GM23248 (cell line): ENCODE results near the gene OLFML1. TPM values are rescaled to one million over a fixed set of nuclear protein-coding genes. Genes with fewer than 3 reads are reported as not detected.

Experiments
- DNase-seq: peaks from one replicate; pipeline ENCODE4 v3.0.0-alpha.2; 2015
- H2AFZ ChIP-seq: fragments of 200-600 bp; sonication (generic); 2 replicates; pipeline ENCODE4 v1.6.1; 2016; ENCODE audit warnings: antibody characterized with exemption
- H3F3A ChIP-seq: fragments of 200-600 bp; sonication (generic); 2 replicates; pipeline ENCODE4 v1.6.1; 2016; ENCODE audit warnings: mild to moderate bottlenecking, antibody characterized with exemption, mixed run types; ENCODE audit not compliant: insufficient read depth
- H3K27ac ChIP-seq: fragments of 200-600 bp; sonication (generic); 2 replicates; pipeline ENCODE4 v1.5.1; 2016; ENCODE audit warnings: mild to moderate bottlenecking
- H3K27me3 ChIP-seq: fragments of 200-600 bp; sonication (generic); replicated peaks from 2 replicates; pipeline ENCODE4 v1.6.1; 2016; ENCODE audit warnings: mild to moderate bottlenecking; ENCODE audit not compliant: insufficient read depth
- H3K36me3 ChIP-seq: fragments of 200-600 bp; sonication (generic); 2 replicates; pipeline ENCODE4 v1.6.1; 2016; ENCODE audit warnings: low read depth, mild to moderate bottlenecking
- H3K4me1 ChIP-seq: fragments of 200-600 bp; sonication (generic); 2 replicates; pipeline ENCODE4 v1.6.1; 2016; ENCODE audit warnings: mild to moderate bottlenecking; ENCODE audit not compliant: insufficient read depth
- H3K4me2 ChIP-seq: fragments of 200-600 bp; sonication (generic); one replicate; pipeline ENCODE4 v1.6.1; 2016; ENCODE audit warnings: mild to moderate bottlenecking; ENCODE audit not compliant: unreplicated experiment
- H3K4me3 ChIP-seq: fragments of 200-600 bp; sonication (generic); 2 replicates; pipeline ENCODE4 v1.5.1; 2016; ENCODE audit warnings: mild to moderate bottlenecking
- H3K79me2 ChIP-seq: fragments of 200-600 bp; sonication (generic); 2 replicates; pipeline ENCODE4 v1.6.1; 2016; ENCODE audit warnings: mild to moderate bottlenecking; ENCODE audit not compliant: insufficient read depth
- H3K9ac ChIP-seq: fragments of 200-600 bp; sonication (generic); 2 replicates; pipeline ENCODE4 v1.6.1; 2016; ENCODE audit warnings: mild to moderate bottlenecking
- H3K9me2 ChIP-seq: fragments of 200-600 bp; sonication (generic); 2 replicates; pipeline ENCODE4 v1.6.1; 2016; ENCODE audit warnings: mixed run types, mild to moderate bottlenecking, moderate library complexity; ENCODE audit not compliant: insufficient read depth
- H3K9me3 ChIP-seq: fragments of 200-600 bp; sonication (generic); one replicate; pipeline ENCODE4 v1.6.1; 2017; ENCODE audit warnings: low read depth
- H4K20me1 ChIP-seq: fragments of 200-600 bp; sonication (generic); 2 replicates; pipeline ENCODE4 v1.6.0; 2016; ENCODE audit not compliant: insufficient read depth
- EZH2 ChIP-seq: fragments of 200-600 bp; sonication (generic); IDR thresholded peaks from 2 replicates; pipeline ENCODE4 v1.6.1; 2018; ENCODE audit warnings: antibody characterized with exemption, mild to moderate bottlenecking; ENCODE audit not compliant: insufficient read depth, poor library complexity, severe bottlenecking
- EZH2phosphoT487 ChIP-seq: fragments of 200-600 bp; sonication (generic); IDR thresholded peaks from 2 replicates; pipeline ENCODE4 v1.6.1; 2018; ENCODE audit warnings: antibody characterized with exemption, moderate library complexity, mild to moderate bottlenecking, low read depth; ENCODE audit not compliant: insufficient read depth
- WGBS, 2 experiments: methylation state at CpG; one replicate each; pipeline ENCODE4 v1.1.6; 2015 to 2017; ENCODE audit warnings: low lambda C conversion rate in 2 of 2, low coverage in 1 of 2; ENCODE audit errors: missing lambda C conversion rate in 2 of 2; 5-methylcytosine and 5-hydroxymethylcytosine counted together
- in situ Hi-C: fragments of 300-500 bp; cut with MboI; formaldehyde crosslinking; loops from 2 replicates; pipeline ENCODE4 v1.15.0; 2020
- polyA plus RNA-seq: library from polyadenylated mRNA; unstranded; fragments of >200 nt; fragmentation: Nextera tagmentation; extraction: Ambion mirVana; gene quantifications from 2 replicates; pipeline ENCODE4 v1.2.1, GENCODE V29; 2016
- total RNA-seq: library from RNA; depleted of rRNA; stranded (reverse); fragments of >200 nt; shearing (Covaris generic); gene quantifications from 2 replicates; pipeline ENCODE4 v1.2.3, GENCODE V29; 2014

The OLFML1 gene
- total and polyA plus RNA-seq, 2 experiments from 2014 or later = 0.32 to 0.53 TPM

GRCh38 chr11:7530013-7530640, 44.8 kb downstream of the OLFML1 start:
- Histone ChIP-seq H3K4me3 (no peak overlapping the region), H3K36me3 (no peaks in the 10 kb centered on the region), H3F3A (no peaks in the 10 kb centered on the region), H3K4me1 (no peaks in the 10 kb centered on the region), H3K27ac (no peak overlapping the region), H3K9me2 (no peaks in the 10 kb centered on the region), H4K20me1 (no peaks in the 10 kb centered on the region), H3K4me2 (no peak overlapping the region), H3K9me3 (no peaks in the 10 kb centered on the region), H3K9ac (no peak overlapping the region), H2AFZ (no peak overlapping the region), H3K79me2 (no peaks in the 10 kb centered on the region), H3K27me3 (no peaks in the 10 kb centered on the region)
- WGBS, 2 experiments = 85 to 89% methylated on average over 1 of the region's 1 CpG
- no peak for DNase-seq
- in situ Hi-C loops = no loop called here
- TF ChIP-seq EZH2phosphoT487 = no peak
- no peak for TF ChIP-seq EZH2

GRCh38 chr11:7531011-7531410, 45.7 kb downstream of the OLFML1 start:
- H3K4me2 ChIP-seq = no peak overlapping the region
- no peak for TF ChIP-seq EZH2
- no peak for TF ChIP-seq EZH2phosphoT487
- H3F3A ChIP-seq = no peaks in the 10 kb centered on the region
- no peaks in the 10 kb centered on the region for H3K27me3 ChIP-seq
- DNase-seq = no peak
- H3K36me3 ChIP-seq = no peaks in the 10 kb centered on the region
- no peak overlapping the region for H3K27ac ChIP-seq
- no peak overlapping the region for H3K4me3 ChIP-seq
- no peaks in the 10 kb centered on the region for H3K4me1 ChIP-seq
- in situ Hi-C loops = no loop called here
- no peaks in the 10 kb centered on the region for H3K9me3 ChIP-seq
- no peaks in the 10 kb centered on the region for H3K79me2 ChIP-seq
- H2AFZ ChIP-seq = no peak overlapping the region
- H3K9me2 ChIP-seq = no peaks in the 10 kb centered on the region
- H4K20me1 ChIP-seq = no peaks in the 10 kb centered on the region
- no peak overlapping the region for H3K9ac ChIP-seq

GRCh38 chr11:7532405-7533145, 47.3 kb downstream of the OLFML1 start:
- Histone ChIP-seq H3K79me2 (no peaks in the 10 kb centered on the region), H3K27me3 (no peaks in the 10 kb centered on the region), H4K20me1 (no peaks in the 10 kb centered on the region), H3K4me2 (no peak overlapping the region), H3K4me3 (no peak overlapping the region), H3K4me1 (no peaks in the 10 kb centered on the region), H3K27ac (no peak overlapping the region), H3F3A (no peaks in the 10 kb centered on the region), H3K9me3 (no peaks in the 10 kb centered on the region), H3K9ac (no peak overlapping the region), H3K36me3 (no peaks in the 10 kb centered on the region), H2AFZ (no peak overlapping the region), H3K9me2 (no peaks in the 10 kb centered on the region)
- in situ Hi-C loops = no loop called here
- TF ChIP-seq EZH2phosphoT487 = no peak
- TF ChIP-seq EZH2 = no peak
- DNase-seq = no peak
- WGBS, 2 experiments = 41 to 43% methylated on average over 8 of the region's 8 CpGs

GRCh38 chr11:7533199-7534041, 48.1 kb downstream of the OLFML1 start:
- Histone ChIP-seq H3K4me3 (no peak overlapping the region), H3K79me2 (no peaks in the 10 kb centered on the region), H2AFZ (no peak overlapping the region), H3F3A (no peaks in the 10 kb centered on the region), H3K27ac (no peak overlapping the region), H3K27me3 (no peaks in the 10 kb centered on the region), H4K20me1 (no peaks in the 10 kb centered on the region), H3K9ac (no peak overlapping the region), H3K9me2 (no peaks in the 10 kb centered on the region), H3K4me1 (peaks cover 8% of the 10 kb centered on the region), H3K4me2 (no peak overlapping the region), H3K36me3 (no peaks in the 10 kb centered on the region), H3K9me3 (no peaks in the 10 kb centered on the region)
- 82 to 85% methylated on average over 8 of the region's 8 CpGs for WGBS, 2 experiments
- TF ChIP-seq EZH2phosphoT487 (no peak), EZH2 (no peak)
- in situ Hi-C loops = no loop called here
- DNase-seq = no peak
